ENCODE data around the gene C14orf132. TPM values are rescaled to one million over a fixed set of nuclear protein-coding genes. Genes with fewer than 3 reads are reported as not detected.

C14orf132 gene
- total and polyA plus RNA-seq, 10 of the 15 experiments (the other 5 are each of a cell fraction or from before 2014, with no cell fraction given) = under 0.01 to 1.2 (median 0.03) TPM; not detected in 2

- H3K9me3 ChIP-seq (replicated peaks; ENCODE audit: control insufficient read depth, insufficient read depth, low read length) = peaks cover 2% of the 10 kb centered on the region; the same call in 2 of the 3 replicates
- H2AFZ ChIP-seq (ENCODE audit: control insufficient read depth, low read depth, low read length) = no peak overlapping the region
- no peak overlapping the region for H3K27ac ChIP-seq (ENCODE audit: control insufficient read depth, insufficient read depth)
- ChIA-PET CTCF (interaction anchor here (0.6 to 5.3 kb wide), 18 partner anchors 8 to 433 kb away, joined by 3 to 75 read pairs (median 4); no protein-coding TSS in a partner anchor), SMC1A (ENCODE audit: uncharacterized antibody, unreplicated experiment) (interaction anchor here (0.7 to 5.5 kb wide), 5 partner anchors 16 to 430 kb away, joined by 3 to 52 read pairs (median 4); no protein-coding TSS in a partner anchor), POLR2A (no interaction called here), RAD21 (ENCODE audit: unreplicated experiment) (interaction anchor here (0.7 to 2.9 kb wide), 4 partner anchors 220 to 435 kb away, joined by 4 to 16 read pairs (median 5); no protein-coding TSS in a partner anchor)
- no peaks in the 10 kb centered on the region for H4K20me1 ChIP-seq (ENCODE audit: control insufficient read depth, insufficient read depth)
- DNase-seq (ENCODE audit: low read depth, low spot score) = no peak
- intact Hi-C loops (cut with micrococcal nuclease; ENCODE audit: unreplicated experiment) = loop anchor here (1.0 to 5.0 kb wide), 5 partner anchors 100 to 433 kb away; no protein-coding TSS in a partner anchor
- 3% methylated on average over 3 of the region's 3 CpGs for WGBS (ENCODE audit: insufficient coverage, insufficient replicate concordance, low lambda C conversion rate, missing lambda C conversion rate)
- H3K9ac ChIP-seq (ENCODE audit: control insufficient read depth, insufficient read depth, low read length) = no peak overlapping the region
- no peaks in the 10 kb centered on the region for H3K4me1 ChIP-seq (ENCODE audit: control insufficient read depth, insufficient read depth, low read length)
- peak in 1 of 2 experiments; percentile 57; a peak in 1 of 4 replicates for TF ChIP-seq SRF (IDR thresholded peaks at IDR 0.05; ENCODE audit: low read depth in 2 of 2, low read length in 2 of 2)
- TF ChIP-seq, protein P1, sequence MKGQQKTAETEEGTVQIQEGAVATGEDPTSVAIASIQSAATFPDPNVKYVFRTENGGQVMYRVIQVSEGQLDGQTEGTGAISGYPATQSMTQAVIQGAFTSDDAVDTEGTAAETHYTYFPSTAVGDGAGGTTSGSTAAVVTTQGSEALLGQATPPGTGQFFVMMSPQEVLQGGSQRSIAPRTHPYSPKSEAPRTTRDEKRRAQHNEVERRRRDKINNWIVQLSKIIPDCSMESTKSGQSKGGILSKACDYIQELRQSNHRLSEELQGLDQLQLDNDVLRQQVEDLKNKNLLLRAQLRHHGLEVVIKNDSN (IDR thresholded peaks at IDR 0.05; ENCODE audit: borderline replicate concordance, extremely low read length, insufficient read depth, low read depth, low read length) = no peak
- no peaks in the 10 kb centered on the region for H3K36me3 ChIP-seq (ENCODE audit: control insufficient read depth in 2 of 2, insufficient read depth in 2 of 2, low read length in 1 of 2)
- in situ Hi-C loops (cut with MboI) = loop anchor here (5.0 to 10.0 kb wide), 3 partner anchors 310 to 550 kb away; partner anchors contain the start of gene TCL1B
- no peaks in the 10 kb centered on the region for H3K79me2 ChIP-seq (ENCODE audit: control insufficient read depth, insufficient read depth, low read length)
- ATAC-seq = no peak
- peaks cover 0 to 2% of the 10 kb centered on the region in 2 experiments; a peak in 2 of 4 replicates for H3K27me3 ChIP-seq (replicated peaks in 1 of 2; ENCODE audit: control insufficient read depth in 2 of 2, insufficient read depth in 2 of 2, low read length in 1 of 2)
- no peak overlapping the region for H3K4me3 ChIP-seq
- no peak overlapping the region for H3K4me2 ChIP-seq (ENCODE audit: control insufficient read depth, insufficient read depth)
- BruUV-seq (replicated peaks) = no TSS peak
- no peak for FAIRE-seq
These were observed 44.6 kb upstream of the C14orf132 start for GRCh38 chr14:95994593-95994928.

- POLR2A ChIA-PET = no interaction called here
- Histone ChIP-seq H3K4me1 (ENCODE audit: control insufficient read depth, insufficient read depth, low read length) (no peaks in the 10 kb centered on the region), H3K4me2 (ENCODE audit: control insufficient read depth, insufficient read depth) (no peak overlapping the region), H3K4me3 (no peak overlapping the region), H3K27me3 (replicated peaks in 1 of 2; ENCODE audit: control insufficient read depth in 2 of 2, insufficient read depth in 2 of 2, low read length in 1 of 2) (no peaks in the 10 kb centered on the region), H3K9ac (ENCODE audit: control insufficient read depth, insufficient read depth, low read length) (no peak overlapping the region), H3K36me3 (ENCODE audit: control insufficient read depth in 2 of 2, insufficient read depth in 2 of 2, low read length in 1 of 2) (no peaks in the 10 kb centered on the region), H3K9me3 (replicated peaks; ENCODE audit: control insufficient read depth, insufficient read depth, low read length) (no peaks in the 10 kb centered on the region), H2AFZ (ENCODE audit: control insufficient read depth, low read depth, low read length) (no peak overlapping the region), H3K79me2 (ENCODE audit: control insufficient read depth, insufficient read depth, low read length) (no peaks in the 10 kb centered on the region), H3K27ac (ENCODE audit: control insufficient read depth, insufficient read depth) (no peak overlapping the region), H4K20me1 (ENCODE audit: control insufficient read depth, insufficient read depth) (no peaks in the 10 kb centered on the region)
- DNase-seq (ENCODE audit: low read depth, low spot score) (no peak), FAIRE-seq (no peak), ATAC-seq (no peak)
- RAD21 ChIA-PET (ENCODE audit: unreplicated experiment) = interaction anchor here (1.4 to 1.9 kb wide), 2 partner anchors 100 to 278 kb away, joined by 4 to 16 read pairs; no protein-coding TSS in a partner anchor
- 4% methylated on average over 1 of the region's 1 CpG for WGBS (ENCODE audit: insufficient coverage, insufficient replicate concordance, low lambda C conversion rate, missing lambda C conversion rate)
- CTCF ChIA-PET = interaction anchor here (0.9 to 4.9 kb wide), 8 partner anchors 13 to 442 kb away, joined by 3 to 31 read pairs (median 4); no protein-coding TSS in a partner anchor
- BruUV-seq (replicated peaks) = no TSS peak
- SMC1A ChIA-PET (ENCODE audit: uncharacterized antibody, unreplicated experiment) = interaction anchor here (0.7 to 2.2 kb wide), 5 partner anchors 61 to 283 kb away, joined by 3 to 15 read pairs (median 4); no protein-coding TSS in a partner anchor
- intact Hi-C loops (cut with micrococcal nuclease; ENCODE audit: unreplicated experiment) = loop anchor here (1.0 to 2.0 kb wide), 2 partner anchors 100 to 276 kb away; no protein-coding TSS in a partner anchor
- in situ Hi-C loops (cut with MboI) = loop anchor here (10.0 kb wide), 2 partner anchors 314 to 554 kb away; partner anchors contain the start of gene TCL1B
- TF ChIP-seq PKNOX1 (IDR thresholded peaks at IDR 0.05) (no peak), SMC3 (IDR thresholded peaks at IDR 0.05; ENCODE audit: borderline replicate concordance, low read length) (peak; percentile 29; the same call in 1 of the 2 replicates), RAD21 (IDR thresholded peaks at IDR 0.05; ENCODE audit: insufficient read depth, low read depth, low read length) (peak; percentile 34; the same call in 1 of the 2 replicates)
- TF ChIP-seq, protein P2, sequence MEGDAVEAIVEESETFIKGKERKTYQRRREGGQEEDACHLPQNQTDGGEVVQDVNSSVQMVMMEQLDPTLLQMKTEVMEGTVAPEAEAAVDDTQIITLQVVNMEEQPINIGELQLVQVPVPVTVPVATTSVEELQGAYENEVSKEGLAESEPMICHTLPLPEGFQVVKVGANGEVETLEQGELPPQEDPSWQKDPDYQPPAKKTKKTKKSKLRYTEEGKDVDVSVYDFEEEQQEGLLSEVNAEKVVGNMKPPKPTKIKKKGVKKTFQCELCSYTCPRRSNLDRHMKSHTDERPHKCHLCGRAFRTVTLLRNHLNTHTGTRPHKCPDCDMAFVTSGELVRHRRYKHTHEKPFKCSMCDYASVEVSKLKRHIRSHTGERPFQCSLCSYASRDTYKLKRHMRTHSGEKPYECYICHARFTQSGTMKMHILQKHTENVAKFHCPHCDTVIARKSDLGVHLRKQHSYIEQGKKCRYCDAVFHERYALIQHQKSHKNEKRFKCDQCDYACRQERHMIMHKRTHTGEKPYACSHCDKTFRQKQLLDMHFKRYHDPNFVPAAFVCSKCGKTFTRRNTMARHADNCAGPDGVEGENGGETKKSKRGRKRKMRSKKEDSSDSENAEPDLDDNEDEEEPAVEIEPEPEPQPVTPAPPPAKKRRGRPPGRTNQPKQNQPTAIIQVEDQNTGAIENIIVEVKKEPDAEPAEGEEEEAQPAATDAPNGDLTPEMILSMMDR (IDR thresholded peaks at IDR 0.05 in 2 of 3, conservative IDR thresholded peaks at IDR 0.05 in 1 of 3; ENCODE audit: control insufficient read depth in 2 of 3, extremely low read depth in 1 of 3, insufficient read depth in 1 of 3, low read depth in 3 of 3, low read length in 3 of 3) = peak in 2 of 3 experiments; percentile 9 to 27; a peak in 2 of 6 replicates
These were observed 40.5 kb upstream of the C14orf132 start for GRCh38 chr14:95998656-95999055.
